Right atrium auricular region (tissue), 2 donors: Measurements from ENCODE around the gene ZNF512B. TPM values are rescaled to one million over a fixed set of nuclear protein-coding genes. Genes with fewer than 3 reads are reported as not detected.

Experiments
- DNase-seq: peaks from one replicate; pipeline ENCODE4 v3.0.0-alpha.2; 2019; ENCODE audit warnings: low spot score
- H3K27ac ChIP-seq, 2 donors: fragments of 200-600 bp; sonication (generic); 1 replicate in 1 of 2; 2 replicates in 1 of 2; pipeline ENCODE4 v1.5.1; 2016 to 2019
- H3K27me3 ChIP-seq, 2 donors: fragments of 200-600 bp; sonication (generic); one replicate each; pipeline versions ENCODE4 v1.5.1 to v1.6.0; 2017 to 2019
- H3K36me3 ChIP-seq: fragments of 200-600 bp; sonication (generic); one replicate; pipeline ENCODE4 v1.5.1; 2016
- H3K4me1 ChIP-seq, 2 donors: fragments of 200-600 bp; sonication (generic); one replicate each; pipeline versions ENCODE4 v1.5.1 to v1.6.0; 2017 to 2019
- H3K4me3 ChIP-seq, 2 donors: fragments of 200-600 bp; sonication (generic); 1 replicate in 1 of 2; 2 replicates in 1 of 2; pipeline ENCODE4 v1.5.1; 2017 to 2019; ENCODE audit warnings: mild to moderate bottlenecking in 1 of 2, moderate library complexity in 1 of 2
- H3K9me3 ChIP-seq, 2 donors: fragments of 200-600 bp; sonication (generic); one replicate each; pipeline ENCODE4 v1.5.1; 2019
- CTCF ChIP-seq, 2 donors: fragments of 200-600 bp; sonication (generic); IDR thresholded peaks; one replicate each; pipeline ENCODE4 v1.5.1; 2019; ENCODE audit warnings: antibody characterized with exemption in 2 of 2
- total RNA-seq, 2 donors: library from RNA; depleted of rRNA; stranded (reverse); fragments of >200 nt; gene quantifications; one replicate each; pipeline ENCODE4 v1.1.0, GENCODE V29; 2016

The ZNF512B gene
- total RNA-seq, 2 donors from 2014 or later, result 7.0 to 8.3 TPM

DNA sequence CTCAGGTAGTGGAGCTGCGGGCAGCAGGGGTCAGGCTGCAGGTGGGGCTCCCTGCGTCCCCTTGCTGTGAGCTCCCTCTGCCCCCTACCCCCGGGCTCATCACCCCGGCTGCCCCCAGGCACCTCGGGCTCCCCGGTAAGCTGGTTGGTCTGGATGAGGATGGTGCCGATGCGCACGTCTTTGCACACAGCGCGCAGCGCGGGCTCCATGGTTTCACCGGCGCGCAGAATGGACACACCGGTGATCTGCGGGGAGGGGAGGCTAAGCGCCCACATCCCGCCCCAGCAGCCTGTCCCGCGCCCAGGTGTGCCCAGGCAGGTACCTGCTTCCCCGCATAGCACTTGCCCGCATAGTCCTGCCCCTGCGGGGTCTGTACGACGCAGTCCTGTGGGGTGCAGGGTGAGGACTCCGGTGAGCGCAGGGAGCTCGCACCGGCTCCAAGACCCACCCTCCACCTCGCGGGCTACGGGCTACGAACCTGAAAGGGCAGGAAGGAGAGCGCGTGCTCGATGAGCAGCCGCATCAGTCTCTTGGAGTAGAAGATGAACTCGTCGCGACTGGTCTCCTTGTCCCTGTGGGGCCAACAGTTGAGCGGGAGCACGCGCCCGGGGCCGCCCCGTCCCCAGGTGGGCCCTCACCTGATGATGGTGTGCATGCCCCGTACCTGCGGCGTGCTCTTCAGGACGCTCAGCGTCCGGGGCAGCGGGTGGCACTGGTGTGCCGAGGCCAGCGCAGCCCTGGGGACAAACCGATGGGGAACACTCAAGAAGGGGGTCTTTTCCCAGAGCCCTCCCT, 29.1 kb downstream of the ZNF512B start:
- no peak for DNase-seq
- Histone ChIP-seq H3K27ac (no peak overlapping the region), H3K27me3 (no peaks in the 10 kb centered on the region), H3K4me1 (peaks cover 0 to 27% of the 10 kb centered on the region in 2 donors), H3K4me3 (no peak overlapping the region), H3K9me3 (no peaks in the 10 kb centered on the region), H3K36me3 (peaks cover 78% of the 10 kb centered on the region)
- no peak for TF ChIP-seq CTCF (IDR thresholded peaks at IDR 0.05)

- DNase-seq, result no peak
- Histone ChIP-seq H3K27me3 (no peaks in the 10 kb centered on the region), H3K9me3 (no peaks in the 10 kb centered on the region), H3K27ac (no peak overlapping the region), H3K4me1 (peaks cover 0 to 21% of the 10 kb centered on the region in 2 donors), H3K4me3 (no peak overlapping the region), H3K36me3 (peaks cover 78% of the 10 kb centered on the region)
- TF ChIP-seq CTCF (IDR thresholded peaks at IDR 0.05), result no peak
Observed at GRCh38 chr20:63940071-63940471, 29.7 kb downstream of the ZNF512B start.

DNA sequence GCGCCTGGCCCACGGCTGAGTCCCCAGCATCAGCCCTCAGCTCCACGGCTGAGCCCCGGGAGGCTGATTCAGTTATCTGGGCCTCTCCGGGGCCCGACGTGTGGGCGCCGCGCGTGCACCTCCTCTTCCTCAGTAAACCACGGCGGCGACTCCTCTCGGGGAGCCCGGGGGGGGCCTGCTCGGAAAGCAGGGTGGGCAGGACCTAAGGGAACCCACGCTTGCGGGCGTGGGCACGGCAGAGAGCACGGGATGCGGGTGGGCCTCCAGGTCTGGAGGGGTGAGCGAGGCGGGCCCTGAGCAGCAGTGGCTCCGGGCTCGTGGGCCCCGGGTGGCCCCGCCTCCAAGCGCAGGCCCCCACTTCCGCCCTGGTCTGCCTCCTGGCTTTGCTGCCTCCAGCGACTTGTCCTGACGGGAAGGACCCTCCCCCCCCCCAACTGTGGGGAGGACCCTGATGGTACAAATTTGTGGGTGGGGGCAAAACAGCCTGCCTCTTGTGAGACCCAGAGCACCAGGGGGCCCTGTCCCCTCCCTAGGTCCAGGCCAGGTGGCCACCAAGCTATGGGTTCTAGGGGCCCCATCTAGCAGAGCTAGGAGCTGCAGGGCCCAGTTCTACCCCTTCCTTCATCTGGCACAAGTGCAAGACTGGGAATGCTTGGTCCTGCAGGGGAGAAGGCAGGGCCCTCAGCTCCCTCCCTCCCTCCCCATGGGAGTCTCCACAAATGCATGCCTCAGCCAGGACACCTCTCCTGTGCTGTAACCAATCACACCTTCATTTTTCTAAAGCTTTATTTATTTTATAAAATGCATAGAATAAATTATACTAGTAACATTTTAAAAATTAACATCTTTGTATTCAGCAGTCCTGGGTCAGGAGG, 30.4 kb downstream of the ZNF512B start:
- DNase-seq, result no peak
- no peaks in the 10 kb centered on the region for H3K9me3 ChIP-seq

DNA sequence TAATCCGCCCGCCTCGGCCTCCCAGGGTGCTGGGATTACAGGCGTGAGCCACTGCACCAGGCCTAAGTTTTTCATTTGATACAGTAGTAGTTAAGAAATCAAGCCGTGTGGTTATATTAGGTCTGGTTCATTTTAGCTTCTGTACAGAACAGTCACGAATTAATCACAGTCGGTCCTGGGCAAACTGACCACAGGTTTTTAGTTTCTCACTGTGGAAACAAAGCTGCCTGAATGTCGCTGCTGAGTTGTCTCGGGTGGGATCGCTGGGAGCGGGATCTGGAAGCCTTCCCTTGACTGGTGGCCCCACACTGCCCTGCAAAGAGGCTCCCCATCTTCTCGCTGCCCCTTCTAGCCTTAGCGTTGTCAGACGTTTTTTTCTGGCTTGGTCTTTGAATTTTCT, 32.1 kb downstream of the ZNF512B start:
- H3K4me1 ChIP-seq, result peaks cover 0 to 17% of the 10 kb centered on the region in 2 donors
- H3K27ac ChIP-seq, result no peak overlapping the region
- H3K9me3 ChIP-seq, result no peaks in the 10 kb centered on the region
- H3K4me3 ChIP-seq, result no peak overlapping the region
- TF ChIP-seq CTCF (IDR thresholded peaks at IDR 0.05), result no peak
- no peak for DNase-seq
- peaks cover 63% of the 10 kb centered on the region for H3K36me3 ChIP-seq
- H3K27me3 ChIP-seq, result no peaks in the 10 kb centered on the region

More for the DNA sequence above, 30.4 kb downstream of the ZNF512B start:
- H3K27ac ChIP-seq, result no peak overlapping the region
- H3K4me3 ChIP-seq, result no peak overlapping the region
- no peak for TF ChIP-seq CTCF (IDR thresholded peaks at IDR 0.05)
- peaks cover 0 to 16% of the 10 kb centered on the region in 2 donors for H3K4me1 ChIP-seq
- H3K27me3 ChIP-seq, result no peaks in the 10 kb centered on the region
- H3K36me3 ChIP-seq, result peaks cover 75% of the 10 kb centered on the region

GRCh38 chr20:63935447-63935846, 34.3 kb downstream of the ZNF512B start:
- peaks cover 71% of the 10 kb centered on the region for H3K36me3 ChIP-seq
- no peak for DNase-seq
- no peak overlapping the region for H3K4me3 ChIP-seq

More at GRCh38 chr20:63935447-63935846, 34.3 kb downstream of the ZNF512B start:
- Histone ChIP-seq H3K9me3 (no peaks in the 10 kb centered on the region), H3K4me1 (peaks cover 0 to 13% of the 10 kb centered on the region in 2 donors), H3K27ac (no peak overlapping the region), H3K27me3 (no peaks in the 10 kb centered on the region)
- TF ChIP-seq CTCF (IDR thresholded peaks at IDR 0.05), result no peak
